Activated CD4-positive, CD25-positive, alpha-beta regulatory T cell (primary cell): ENCODE data around the gene FSCB.
"Not testable (repeated sequence)": the region's sequence is repeated elsewhere in the genome, so short reads cannot be mapped to it uniquely, and the experiment has no call there.

Experiments
- DNase-seq, 4 experiments: peaks; one replicate each; lab custom pipeline; 2025; lab: John Stamatoyannopoulos, UW

FSCB gene

GRCh38 chr14:44507183-44507582 is at the start of gene FSCB:
Gene FSCB (minus strand): TSS chr14:44507283. CDS start chr14:44506987, 296 bp downstream.
- no peak for DNase-seq

- DNase-seq, result no peak
Observed at GRCh38 chr14:44531658-44532057, 24.6 kb upstream of the FSCB start.

- no peak for DNase-seq
Observed at GRCh38 chr14:44530475-44530874, 23.4 kb upstream of the FSCB start.

GRCh38 chr14:44529026-44529425 is 21.9 kb upstream of the FSCB start:
- no peak for DNase-seq

- DNase-seq, result no peak
Observed at GRCh38 chr14:44528180-44528579, 21.1 kb upstream of the FSCB start.

- no peak for DNase-seq
Observed at GRCh38 chr14:44525237-44525636, 18.2 kb upstream of the FSCB start.

GRCh38 chr14:44515668-44516067 is 8.6 kb upstream of the FSCB start:
- DNase-seq, result not testable (repeated sequence)

- no peak for DNase-seq
Observed at GRCh38 chr14:44508834-44509233, 1.8 kb upstream of the FSCB start.

GRCh38 chr14:44505588-44505987 is 1.5 kb downstream of the FSCB start:
- DNase-seq, result no peak

- DNase-seq, result no peak
Observed at GRCh38 chr14:44497148-44497547, 9.9 kb downstream of the FSCB start.

GRCh38 chr14:44494137-44494536 is 12.9 kb downstream of the FSCB start:
- no peak for DNase-seq

GRCh38 chr14:44490966-44491365 is 16.1 kb downstream of the FSCB start:
- no peak for DNase-seq

- DNase-seq, result no peak
Observed at GRCh38 chr14:44477953-44478352, 29.1 kb downstream of the FSCB start.

GRCh38 chr14:44468771-44469170 is 38.3 kb downstream of the FSCB start:
- DNase-seq, result no peak

GRCh38 chr14:44463356-44464004 is 43.6 kb downstream of the FSCB start:
- no peak for DNase-seq

GRCh38 chr14:44462381-44462780 is 44.7 kb downstream of the FSCB start:
- no peak for DNase-seq

GRCh38 chr14:44461811-44462210 is 45.3 kb downstream of the FSCB start:
- DNase-seq, result no peak
